Measurements from ENCODE around the gene PRXL2C.
"Not testable (repeated sequence)": the region's sequence is repeated elsewhere in the genome, so short reads cannot be mapped to it uniquely, and the experiment has no call there.

PRXL2C gene, protein sequence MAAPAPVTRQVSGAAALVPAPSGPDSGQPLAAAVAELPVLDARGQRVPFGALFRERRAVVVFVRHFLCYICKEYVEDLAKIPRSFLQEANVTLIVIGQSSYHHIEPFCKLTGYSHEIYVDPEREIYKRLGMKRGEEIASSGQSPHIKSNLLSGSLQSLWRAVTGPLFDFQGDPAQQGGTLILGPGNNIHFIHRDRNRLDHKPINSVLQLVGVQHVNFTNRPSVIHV

DNA sequence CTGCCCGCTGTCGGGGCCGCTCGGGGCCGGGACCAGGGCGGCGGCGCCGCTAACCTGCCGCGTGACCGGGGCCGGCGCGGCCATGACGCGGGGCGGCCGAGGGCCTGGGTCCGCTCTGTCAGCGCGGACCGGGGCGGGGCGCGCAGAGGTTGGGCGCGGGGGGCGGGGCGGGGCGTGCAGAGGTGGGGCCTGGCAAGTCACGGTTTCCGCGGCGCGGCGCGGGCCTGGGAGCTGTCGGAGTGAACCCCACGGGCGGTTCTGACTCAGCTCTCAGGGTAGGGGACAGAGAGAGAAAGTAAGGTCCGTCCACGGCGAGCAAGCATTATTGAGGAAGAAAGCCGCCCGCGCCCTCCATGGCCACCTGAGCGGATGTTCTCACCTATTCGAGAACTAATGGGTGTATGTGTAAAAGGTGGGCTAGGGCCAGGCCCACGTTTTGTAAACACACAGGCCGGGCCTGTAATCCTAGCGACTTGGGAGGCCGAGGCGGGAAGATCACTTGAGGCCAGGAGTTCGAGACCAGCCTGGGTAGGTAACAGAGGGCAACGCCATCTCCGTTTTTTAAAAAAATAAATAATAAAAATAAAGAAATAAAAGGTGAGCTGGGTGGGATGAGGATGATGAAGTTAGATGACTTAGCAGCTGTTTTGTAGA lies at the start of gene PRXL2C:
TSS of gene PRXL2C (minus strand) at position 120 of the 654 bp plus-strand sequence. CDS start at position 84, 36 bp downstream.
- peak; percentile 75 for DNase-seq (ENCODE audit: low spot score)
- H3K4me1 Mint-ChIP-seq (ENCODE audit: low read depth) = peaks cover 14% of the 10 kb centered on the region
- no peaks in the 10 kb centered on the region for H3K9me3 Mint-ChIP-seq
- peak within 1 kb of the TSS; percentile 85 for H3K27ac Mint-ChIP-seq
- peak within 1 kb of the TSS; percentile 89 for H3K4me3 Mint-ChIP-seq
- H3K27me3 Mint-ChIP-seq (ENCODE audit: low read depth) = peaks cover 15% of the 10 kb centered on the region
- peaks cover 5% of the 10 kb centered on the region for H3K36me3 Mint-ChIP-seq (ENCODE audit: low read depth)

DNA sequence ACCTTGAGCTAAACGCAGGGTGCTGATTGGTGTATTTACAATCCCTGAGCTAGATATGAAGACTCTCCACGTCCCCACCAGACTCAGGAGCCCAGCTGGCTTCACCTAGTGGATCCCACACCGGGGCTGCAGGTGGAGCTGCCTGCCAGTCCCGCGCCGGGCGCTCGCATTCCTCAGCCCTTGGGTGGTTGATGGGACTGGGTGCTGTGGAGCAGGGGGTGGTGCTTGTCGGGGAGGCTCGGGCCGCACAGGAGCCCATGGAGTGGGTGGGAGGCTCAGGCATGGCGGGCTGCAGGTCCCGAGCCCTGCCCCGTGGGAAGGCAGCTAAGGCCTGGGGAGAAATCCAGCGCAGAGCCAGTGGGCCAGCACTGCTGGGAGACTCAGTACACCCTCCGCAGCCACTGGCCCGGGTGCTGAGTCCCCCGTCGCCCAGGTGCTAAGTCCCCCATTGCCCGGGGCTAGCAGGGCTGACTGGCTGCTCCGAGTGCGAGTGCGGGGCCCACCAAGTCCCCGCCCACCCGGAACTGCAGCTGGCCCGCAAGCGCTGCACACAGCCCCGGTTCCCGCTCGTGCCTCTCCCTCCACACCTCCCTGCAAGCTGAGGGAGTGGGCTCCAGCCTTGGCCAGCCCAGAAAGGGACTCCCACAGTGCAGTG lies 45.7 kb upstream of the PRXL2C start:
- not testable (repeated sequence) for H3K4me1 Mint-ChIP-seq (ENCODE audit: low read depth); DNase-seq (ENCODE audit: low spot score); H3K27ac Mint-ChIP-seq; H3K27me3 Mint-ChIP-seq (ENCODE audit: low read depth); H3K36me3 Mint-ChIP-seq (ENCODE audit: low read depth); H3K4me3 Mint-ChIP-seq
- H3K9me3 Mint-ChIP-seq = peaks cover 47% of the 10 kb centered on the region

DNA sequence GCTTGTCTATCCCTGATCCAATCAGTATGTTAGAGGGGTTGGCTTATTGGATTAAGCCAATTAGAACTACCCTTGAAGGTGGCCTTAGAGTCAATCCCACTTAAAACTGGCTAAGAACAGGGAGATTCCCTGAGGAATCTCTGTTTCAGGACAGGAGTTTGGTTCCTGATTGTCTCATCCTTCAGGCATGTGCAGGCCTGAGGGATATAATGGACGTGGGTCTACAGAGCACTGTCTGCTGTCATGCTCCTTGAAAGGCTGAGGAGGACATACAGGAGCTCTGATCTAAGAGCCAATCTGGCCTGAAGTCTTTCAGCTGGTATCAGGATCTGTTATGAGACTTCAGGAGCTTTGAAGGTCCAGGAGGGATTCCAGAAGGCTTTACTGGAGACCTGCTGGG lies 36.2 kb upstream of the PRXL2C start:
- no peaks in the 10 kb centered on the region for H3K36me3 Mint-ChIP-seq (ENCODE audit: low read depth)
- H3K4me1 Mint-ChIP-seq (ENCODE audit: low read depth) = peaks cover 4% of the 10 kb centered on the region
- H3K9me3 Mint-ChIP-seq = peaks cover 29% of the 10 kb centered on the region
- no peak overlapping the region for H3K27ac Mint-ChIP-seq
- peaks cover 2% of the 10 kb centered on the region for H3K27me3 Mint-ChIP-seq (ENCODE audit: low read depth)
- DNase-seq (ENCODE audit: low spot score) = no peak
- H3K4me3 Mint-ChIP-seq = no peak overlapping the region

DNA sequence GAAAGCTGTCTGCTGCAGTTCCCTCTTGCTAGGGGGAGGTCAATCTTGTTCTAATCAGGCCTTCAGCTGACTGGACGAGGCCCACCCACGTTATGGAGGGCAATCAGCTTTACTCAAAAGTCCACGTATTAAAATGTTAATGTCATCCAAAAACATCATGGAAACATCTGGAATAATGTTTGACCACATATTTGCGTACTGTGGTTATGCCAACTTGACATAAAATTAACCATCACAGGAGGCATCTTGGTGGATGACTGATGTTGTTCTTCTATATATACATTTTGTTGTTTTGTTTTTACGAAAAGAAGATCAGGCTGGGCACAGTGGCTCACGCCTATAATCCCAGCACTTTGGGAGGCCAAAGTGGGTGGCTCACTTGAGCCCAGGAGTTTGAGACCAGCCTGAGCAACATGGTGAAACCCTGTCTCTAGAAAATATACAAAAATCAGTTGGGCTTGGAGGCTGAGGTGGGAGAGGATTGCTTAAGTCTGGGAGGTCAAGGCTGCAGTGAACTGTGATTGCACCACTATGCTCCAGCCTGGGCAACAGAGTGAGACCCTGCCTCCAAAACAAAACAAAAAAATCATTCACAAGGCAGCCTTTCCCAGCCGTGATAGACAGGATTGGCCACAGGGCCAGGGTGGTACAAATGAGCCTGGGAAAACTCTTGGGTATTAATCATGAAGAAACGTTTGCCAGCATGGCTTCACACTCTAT lies 33.8 kb upstream of the PRXL2C start:
- H3K9me3 Mint-ChIP-seq = peaks cover 27% of the 10 kb centered on the region
- peaks cover 2% of the 10 kb centered on the region for H3K27me3 Mint-ChIP-seq (ENCODE audit: low read depth)
- no peak overlapping the region for H3K27ac Mint-ChIP-seq
- H3K4me1 Mint-ChIP-seq (ENCODE audit: low read depth) = peaks cover 4% of the 10 kb centered on the region
- H3K36me3 Mint-ChIP-seq (ENCODE audit: low read depth) = no peaks in the 10 kb centered on the region
- no peak for DNase-seq (ENCODE audit: low spot score)
- H3K4me3 Mint-ChIP-seq = no peak overlapping the region

DNA sequence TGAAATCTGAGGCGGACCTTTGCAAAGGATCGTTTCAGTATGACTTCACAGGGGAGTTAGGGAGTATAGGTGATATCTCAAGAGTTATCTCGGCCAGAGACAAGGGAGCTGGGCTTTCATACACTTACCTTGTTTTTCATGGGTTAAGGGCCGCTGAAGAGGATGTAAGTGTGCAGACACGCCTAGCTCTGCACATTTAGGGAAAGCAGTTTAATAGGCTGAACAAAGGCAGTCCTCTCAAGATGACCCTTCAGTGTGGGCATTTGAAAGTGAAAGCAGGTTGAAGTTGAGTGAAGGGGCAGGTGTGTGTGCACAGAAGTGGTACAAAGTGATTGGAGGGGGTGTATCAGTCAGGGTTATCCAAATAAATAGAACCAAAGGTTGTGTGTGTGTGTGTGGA lies 33.1 kb upstream of the PRXL2C start:
- no peak overlapping the region for H3K27ac Mint-ChIP-seq

DNA sequence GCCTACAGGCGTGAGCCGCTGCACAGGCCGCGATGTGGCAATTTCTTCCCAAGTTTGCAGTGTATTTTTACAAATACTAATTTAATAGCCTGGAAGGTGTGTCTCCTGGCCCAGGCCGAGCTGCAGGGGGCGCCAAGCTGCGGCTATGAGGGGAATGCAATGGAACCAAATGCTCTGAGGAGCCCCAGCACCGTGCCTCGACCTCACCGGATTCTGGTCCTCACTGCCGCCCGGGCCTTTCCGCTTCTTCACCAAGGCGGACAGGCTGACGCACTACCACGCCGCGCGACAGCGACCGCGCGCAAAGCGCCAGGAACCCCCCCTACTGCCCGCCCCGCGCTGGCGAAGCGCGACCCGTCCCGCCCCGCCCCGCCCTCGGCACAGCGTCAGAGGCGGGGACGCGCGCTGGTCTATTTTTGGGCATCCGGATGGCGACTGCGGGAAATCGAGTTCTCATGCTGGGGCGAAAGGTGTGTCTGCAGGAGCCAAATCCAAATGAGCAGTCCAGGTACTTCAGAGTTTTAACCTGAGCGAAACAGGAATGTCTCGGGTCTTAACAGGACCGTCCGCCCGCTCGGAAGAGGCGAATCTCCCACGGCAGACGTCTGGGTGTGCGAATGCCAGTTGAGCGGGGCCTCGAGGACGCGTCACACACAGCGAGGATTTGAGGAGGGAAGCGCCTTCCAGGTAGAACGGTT lies 31.7 kb upstream of the PRXL2C start:
- Mint-ChIP-seq H3K27ac (no peak overlapping the region), H3K4me3 (peak overlapping the region; percentile 81), H3K27me3 (ENCODE audit: low read depth) (peaks cover 2% of the 10 kb centered on the region), H3K36me3 (ENCODE audit: low read depth) (no peaks in the 10 kb centered on the region), H3K9me3 (peaks cover 18% of the 10 kb centered on the region), H3K4me1 (ENCODE audit: low read depth) (peaks cover 4% of the 10 kb centered on the region)
- peak; percentile 70 for DNase-seq (ENCODE audit: low spot score)

More for the DNA sequence above, 33.1 kb upstream of the PRXL2C start:
- DNase-seq (ENCODE audit: low spot score) = no peak
- H3K27me3 Mint-ChIP-seq (ENCODE audit: low read depth) = peaks cover 2% of the 10 kb centered on the region
- H3K4me1 Mint-ChIP-seq (ENCODE audit: low read depth) = peaks cover 4% of the 10 kb centered on the region
- H3K4me3 Mint-ChIP-seq = no peak overlapping the region
- no peaks in the 10 kb centered on the region for H3K36me3 Mint-ChIP-seq (ENCODE audit: low read depth)
- peaks cover 23% of the 10 kb centered on the region for H3K9me3 Mint-ChIP-seq

DNA sequence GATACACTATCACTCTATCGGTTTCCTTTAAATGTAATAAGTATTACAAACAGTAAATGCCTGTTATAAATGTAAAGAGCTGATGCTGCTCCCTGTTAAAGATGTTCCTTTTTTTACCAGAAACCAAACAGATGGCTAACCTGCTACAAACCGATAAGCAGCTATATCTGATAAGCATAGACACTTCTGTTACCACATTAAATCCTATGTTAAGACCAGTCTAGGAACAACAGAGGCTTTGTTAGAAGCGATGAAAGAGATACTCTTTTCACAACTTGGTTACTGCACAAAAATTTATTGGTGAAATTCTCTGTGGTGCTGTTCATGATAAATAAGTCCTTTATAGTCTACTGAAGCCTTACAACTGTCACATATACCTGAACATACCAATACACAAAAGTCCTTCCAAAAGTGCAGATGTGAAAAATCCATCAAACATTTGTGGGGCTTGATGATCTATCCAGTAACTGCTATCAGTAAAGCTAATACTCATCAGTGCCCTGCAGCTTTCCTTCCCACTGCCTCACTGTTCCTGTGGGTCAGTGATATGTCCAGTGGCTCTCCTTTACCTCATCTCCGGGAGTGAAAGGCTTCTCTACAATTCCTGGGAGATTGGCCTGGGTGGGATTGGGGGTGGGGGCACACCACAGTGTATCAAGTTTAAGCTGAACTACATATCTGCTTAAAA lies 25.8 kb upstream of the PRXL2C start:
- no peak overlapping the region for H3K4me3 Mint-ChIP-seq
- H3K36me3 Mint-ChIP-seq (ENCODE audit: low read depth) = no peaks in the 10 kb centered on the region
- DNase-seq (ENCODE audit: low spot score) = no peak
- H3K4me1 Mint-ChIP-seq (ENCODE audit: low read depth) = no peaks in the 10 kb centered on the region
- H3K27me3 Mint-ChIP-seq (ENCODE audit: low read depth) = no peaks in the 10 kb centered on the region
- no peaks in the 10 kb centered on the region for H3K9me3 Mint-ChIP-seq
- H3K27ac Mint-ChIP-seq = no peak overlapping the region

DNA sequence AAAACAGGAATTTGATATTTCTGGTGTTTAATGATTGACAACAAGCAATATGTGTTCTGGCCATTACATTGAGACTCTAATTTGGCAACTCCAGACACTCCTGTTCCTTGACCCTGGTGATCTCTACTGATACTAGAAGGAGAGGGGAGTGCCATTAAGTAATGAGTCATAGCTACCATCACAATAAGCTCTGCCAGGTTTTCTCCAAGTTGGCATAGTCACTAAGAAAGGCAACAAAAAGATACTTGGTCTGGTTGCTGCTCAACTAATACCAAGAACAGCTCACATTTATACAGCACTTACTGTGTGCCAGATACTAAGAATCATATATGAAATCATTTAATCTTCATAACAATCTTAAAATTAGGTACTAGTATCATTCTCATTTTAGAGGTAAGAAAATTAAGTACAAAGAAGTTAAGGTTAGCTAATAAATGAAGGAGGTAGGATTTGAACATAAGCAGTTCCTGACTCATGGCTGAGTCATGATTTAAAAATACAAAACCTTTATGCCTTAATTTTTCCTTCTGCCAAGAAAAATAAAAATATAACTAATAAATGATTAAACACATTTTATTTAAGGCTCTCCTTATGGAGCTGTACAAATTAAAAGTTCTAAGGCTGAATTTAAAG lies 19.9 kb upstream of the PRXL2C start:
- H3K9me3 Mint-ChIP-seq = peaks cover 3% of the 10 kb centered on the region
- no peak for DNase-seq (ENCODE audit: low spot score)
- no peaks in the 10 kb centered on the region for H3K36me3 Mint-ChIP-seq (ENCODE audit: low read depth)
- H3K4me3 Mint-ChIP-seq = no peak overlapping the region
- no peaks in the 10 kb centered on the region for H3K27me3 Mint-ChIP-seq (ENCODE audit: low read depth)
- no peak overlapping the region for H3K27ac Mint-ChIP-seq
- no peaks in the 10 kb centered on the region for H3K4me1 Mint-ChIP-seq (ENCODE audit: low read depth)

DNA sequence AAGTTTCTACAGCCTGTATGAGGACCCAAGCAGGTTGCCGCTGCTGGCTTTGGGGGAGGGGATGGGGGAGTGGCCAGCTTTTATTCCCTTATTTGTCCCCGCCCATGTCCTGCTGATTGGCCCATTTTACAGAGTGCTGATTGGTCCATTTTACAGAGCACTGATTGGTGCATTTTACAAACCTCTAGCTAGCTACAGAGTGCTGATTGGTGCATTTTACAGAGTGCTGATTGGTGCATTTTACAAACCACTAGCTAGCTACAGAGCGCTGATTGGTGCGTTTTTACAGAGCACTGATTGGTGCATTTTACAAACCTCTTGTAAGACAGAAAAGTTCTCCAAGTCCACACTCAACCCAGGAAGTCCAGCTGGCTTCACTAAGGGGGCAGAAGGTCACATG lies 18.7 kb upstream of the PRXL2C start:
- H3K27me3 Mint-ChIP-seq (ENCODE audit: low read depth); H3K4me3 Mint-ChIP-seq; H3K36me3 Mint-ChIP-seq (ENCODE audit: low read depth); H3K9me3 Mint-ChIP-seq; H3K27ac Mint-ChIP-seq; H3K4me1 Mint-ChIP-seq (ENCODE audit: low read depth); DNase-seq (ENCODE audit: low spot score): not testable (repeated sequence)

DNA sequence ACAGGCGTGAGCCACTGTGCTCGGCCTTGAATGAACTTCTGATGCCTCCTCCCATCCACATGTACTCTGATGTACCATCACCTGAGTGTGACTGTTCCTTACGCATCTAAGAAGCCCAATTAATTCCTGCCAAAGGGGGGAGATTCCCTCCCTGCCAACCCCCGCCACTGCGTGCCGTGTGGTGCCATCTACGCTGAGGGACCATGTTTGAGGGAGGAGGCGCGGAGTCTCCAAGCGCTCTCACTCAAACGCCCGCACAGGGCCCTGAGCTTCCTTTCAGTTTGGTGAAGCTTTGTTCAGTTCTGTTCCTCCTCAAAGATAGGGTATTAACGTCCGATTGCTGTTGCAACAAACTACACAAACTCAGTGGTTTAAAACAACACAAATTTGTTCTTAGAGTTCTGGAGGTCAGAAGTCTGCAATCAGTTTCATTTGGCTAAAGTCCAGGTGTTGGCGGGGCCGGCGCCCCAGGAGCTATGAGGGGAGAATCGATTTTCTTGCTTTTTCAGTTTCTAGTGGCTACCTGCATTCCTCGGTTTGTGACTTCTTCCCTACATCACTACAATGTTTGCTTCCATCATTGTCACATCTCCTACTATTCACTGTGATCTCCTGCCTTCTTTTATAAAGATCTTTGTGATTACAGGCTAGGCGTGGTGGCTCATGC lies 13.9 kb upstream of the PRXL2C start:
- H3K27ac Mint-ChIP-seq = no peak overlapping the region
- no peak for DNase-seq (ENCODE audit: low spot score)
- H3K36me3 Mint-ChIP-seq (ENCODE audit: low read depth) = no peaks in the 10 kb centered on the region

DNA sequence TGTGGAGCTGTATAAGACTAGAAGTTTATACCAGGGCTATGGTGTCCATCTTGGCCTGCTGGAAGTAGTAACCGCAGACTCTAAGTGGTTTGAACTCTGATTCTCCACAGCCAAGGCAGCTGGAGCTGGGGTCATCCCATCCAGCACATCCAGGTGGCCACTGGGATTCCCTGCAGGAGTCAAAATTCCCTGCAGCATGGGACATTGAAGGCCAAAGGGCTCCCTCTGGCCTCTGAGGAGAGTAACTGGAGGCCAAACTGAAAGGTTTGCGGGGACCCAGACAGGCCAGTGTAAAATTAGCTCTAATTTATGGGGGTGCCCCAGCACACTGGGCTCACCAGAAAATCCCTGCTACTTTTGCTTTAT lies 12.2 kb upstream of the PRXL2C start:
- no peak overlapping the region for H3K27ac Mint-ChIP-seq

More for the DNA sequence above, 13.9 kb upstream of the PRXL2C start:
- no peaks in the 10 kb centered on the region for H3K4me1 Mint-ChIP-seq (ENCODE audit: low read depth)
- H3K4me3 Mint-ChIP-seq = no peak overlapping the region
- no peaks in the 10 kb centered on the region for H3K9me3 Mint-ChIP-seq
- no peaks in the 10 kb centered on the region for H3K27me3 Mint-ChIP-seq (ENCODE audit: low read depth)

DNA sequence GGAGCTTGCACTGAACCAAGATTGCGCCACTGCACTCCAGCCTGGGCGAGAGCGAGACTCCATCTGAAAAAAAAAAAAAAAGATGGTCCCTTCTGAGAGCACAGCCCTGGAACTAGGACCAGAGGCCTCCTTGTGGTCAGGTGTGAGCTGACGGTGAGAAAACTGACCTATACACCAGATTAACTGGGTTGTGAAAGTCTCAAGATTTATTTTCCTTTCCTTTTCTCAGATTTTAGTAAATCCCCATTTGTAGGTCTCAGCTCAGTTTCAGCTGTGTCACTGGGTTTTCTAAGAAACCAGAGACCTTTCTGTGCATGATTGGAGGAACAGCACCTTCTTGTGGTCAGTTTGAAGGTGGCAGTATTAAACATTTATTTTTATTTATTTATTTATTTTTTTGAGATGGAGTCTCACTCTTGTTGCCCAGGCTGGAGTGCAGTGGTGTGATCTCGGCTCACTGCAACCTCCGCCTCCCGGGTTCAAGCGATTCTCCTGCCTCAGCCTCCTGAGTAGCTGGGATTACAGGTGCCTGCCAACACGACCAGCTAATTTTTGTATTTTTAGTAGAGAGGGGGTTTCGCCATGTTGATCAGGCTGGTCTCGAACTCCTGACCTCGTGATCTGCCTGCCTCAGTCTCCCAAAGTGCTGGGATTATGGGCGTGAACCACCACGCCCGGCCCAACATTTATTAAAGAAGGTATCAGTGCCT lies 11.7 kb upstream of the PRXL2C start:
- H3K27ac Mint-ChIP-seq; H3K9me3 Mint-ChIP-seq; H3K4me3 Mint-ChIP-seq; H3K27me3 Mint-ChIP-seq (ENCODE audit: low read depth); DNase-seq (ENCODE audit: low spot score); H3K4me1 Mint-ChIP-seq (ENCODE audit: low read depth); H3K36me3 Mint-ChIP-seq (ENCODE audit: low read depth): not testable (repeated sequence)

More for the DNA sequence above, 12.2 kb upstream of the PRXL2C start:
- H3K4me3 Mint-ChIP-seq = no peak overlapping the region
- H3K27me3 Mint-ChIP-seq (ENCODE audit: low read depth) = no peaks in the 10 kb centered on the region
- H3K4me1 Mint-ChIP-seq (ENCODE audit: low read depth) = no peaks in the 10 kb centered on the region
- no peaks in the 10 kb centered on the region for H3K9me3 Mint-ChIP-seq
- no peak for DNase-seq (ENCODE audit: low spot score)
- no peaks in the 10 kb centered on the region for H3K36me3 Mint-ChIP-seq (ENCODE audit: low read depth)
